Glutamatergic neuron (in vitro differentiated cells): ENCODE results near the gene SERGEF. TPM values are rescaled to one million over a fixed set of nuclear protein-coding genes. Genes with fewer than 3 reads are reported as not detected.

ENCODE experiments used
- DNase-seq: peaks from one replicate; pipeline ENCODE4 v3.0.0; 2022
- H3K27ac Mint-ChIP-seq: one replicate; pipeline ENCODE4 v1.8.0; 2020; ENCODE audit warnings: mild to moderate bottlenecking, mixed read lengths, inconsistent platforms; ENCODE audit not compliant: unreplicated experiment
- H3K27me3 Mint-ChIP-seq: one replicate; pipeline ENCODE4 v1.8.0; 2020; ENCODE audit warnings: mild to moderate bottlenecking, moderate library complexity, mixed read lengths, inconsistent platforms; ENCODE audit not compliant: unreplicated experiment
- H3K36me3 Mint-ChIP-seq: one replicate; pipeline ENCODE4 v1.8.0; 2020; ENCODE audit warnings: mild to moderate bottlenecking, mixed read lengths, inconsistent platforms; ENCODE audit not compliant: unreplicated experiment
- H3K4me1 Mint-ChIP-seq: one replicate; pipeline ENCODE4 v1.8.0; 2020; ENCODE audit warnings: mild to moderate bottlenecking, low read depth, mixed read lengths, inconsistent platforms; ENCODE audit not compliant: unreplicated experiment
- H3K4me3 Mint-ChIP-seq: one replicate; pipeline ENCODE4 v1.8.0; 2020; ENCODE audit warnings: mild to moderate bottlenecking, mixed read lengths, inconsistent platforms; ENCODE audit not compliant: unreplicated experiment
- H3K9me3 Mint-ChIP-seq: one replicate; pipeline ENCODE4 v1.8.0; 2020; ENCODE audit warnings: mild to moderate bottlenecking, moderate library complexity, mixed read lengths, inconsistent platforms; ENCODE audit not compliant: unreplicated experiment
- total RNA-seq: library from RNA; stranded (reverse); fragmentation: NEBNext Ultra II Directional; extraction: Animal tissue kit (Norgen Biotek cat#: 25700); gene quantifications from one replicate; pipeline ENCODE4 v1.2.1, GENCODE V29; 2021; ENCODE audit not compliant: unreplicated experiment
- TF ChIP-seq, protein P1 (sequence below): fragments of 200-600 bp; sonication (generic); IDR thresholded peaks from one replicate; pipeline ENCODE4 v1.5.0; 2021; ENCODE audit not compliant: partially characterized antibody, unreplicated experiment

The SERGEF gene
- total RNA-seq, 1 donor from 2014 or later, result 42.5 TPM

DNA sequence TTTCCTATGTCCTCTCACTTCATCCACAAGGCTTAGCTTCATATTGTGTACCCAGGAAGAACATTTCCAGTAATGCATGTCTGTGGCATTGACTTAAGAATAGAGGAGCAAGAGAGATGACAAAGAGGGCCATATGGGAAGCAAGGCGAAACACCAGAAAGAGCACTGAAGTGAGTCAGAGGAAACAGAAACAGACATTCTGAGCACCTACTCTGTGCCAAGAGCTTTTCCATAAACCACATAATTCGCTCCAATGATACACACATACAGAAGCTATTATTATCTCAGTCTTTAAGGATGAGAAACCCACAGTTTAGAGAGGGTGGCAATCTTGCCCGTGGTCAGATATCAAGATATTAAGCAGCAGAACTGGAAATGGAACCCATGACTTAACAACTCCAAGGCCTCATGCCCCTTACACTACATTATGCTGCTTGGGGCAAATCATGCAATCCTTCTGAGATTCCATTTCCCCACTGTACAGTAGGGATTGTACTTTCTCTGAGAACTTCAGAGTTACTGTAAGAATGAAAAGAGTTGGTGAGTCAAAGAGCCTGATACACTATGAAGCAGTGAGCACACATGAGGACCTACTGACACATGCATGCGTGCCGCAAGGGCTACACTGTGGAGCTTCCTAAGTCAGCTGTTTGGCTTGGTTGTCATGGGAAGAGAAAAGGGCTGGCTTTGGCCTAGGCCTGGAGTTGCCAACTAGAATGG lies 151.7 kb downstream of the SERGEF start:
- TF ChIP-seq, protein P1, sequence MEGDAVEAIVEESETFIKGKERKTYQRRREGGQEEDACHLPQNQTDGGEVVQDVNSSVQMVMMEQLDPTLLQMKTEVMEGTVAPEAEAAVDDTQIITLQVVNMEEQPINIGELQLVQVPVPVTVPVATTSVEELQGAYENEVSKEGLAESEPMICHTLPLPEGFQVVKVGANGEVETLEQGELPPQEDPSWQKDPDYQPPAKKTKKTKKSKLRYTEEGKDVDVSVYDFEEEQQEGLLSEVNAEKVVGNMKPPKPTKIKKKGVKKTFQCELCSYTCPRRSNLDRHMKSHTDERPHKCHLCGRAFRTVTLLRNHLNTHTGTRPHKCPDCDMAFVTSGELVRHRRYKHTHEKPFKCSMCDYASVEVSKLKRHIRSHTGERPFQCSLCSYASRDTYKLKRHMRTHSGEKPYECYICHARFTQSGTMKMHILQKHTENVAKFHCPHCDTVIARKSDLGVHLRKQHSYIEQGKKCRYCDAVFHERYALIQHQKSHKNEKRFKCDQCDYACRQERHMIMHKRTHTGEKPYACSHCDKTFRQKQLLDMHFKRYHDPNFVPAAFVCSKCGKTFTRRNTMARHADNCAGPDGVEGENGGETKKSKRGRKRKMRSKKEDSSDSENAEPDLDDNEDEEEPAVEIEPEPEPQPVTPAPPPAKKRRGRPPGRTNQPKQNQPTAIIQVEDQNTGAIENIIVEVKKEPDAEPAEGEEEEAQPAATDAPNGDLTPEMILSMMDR, result no peak
- no peaks in the 10 kb centered on the region for H3K9me3 Mint-ChIP-seq
- no peaks in the 10 kb centered on the region for H3K27me3 Mint-ChIP-seq
- peaks cover 5% of the 10 kb centered on the region for H3K4me1 Mint-ChIP-seq
- no peak overlapping the region for H3K27ac Mint-ChIP-seq
- H3K4me3 Mint-ChIP-seq, result no peak overlapping the region
- DNase-seq, result no peak
- H3K36me3 Mint-ChIP-seq, result peaks cover 13% of the 10 kb centered on the region

DNA sequence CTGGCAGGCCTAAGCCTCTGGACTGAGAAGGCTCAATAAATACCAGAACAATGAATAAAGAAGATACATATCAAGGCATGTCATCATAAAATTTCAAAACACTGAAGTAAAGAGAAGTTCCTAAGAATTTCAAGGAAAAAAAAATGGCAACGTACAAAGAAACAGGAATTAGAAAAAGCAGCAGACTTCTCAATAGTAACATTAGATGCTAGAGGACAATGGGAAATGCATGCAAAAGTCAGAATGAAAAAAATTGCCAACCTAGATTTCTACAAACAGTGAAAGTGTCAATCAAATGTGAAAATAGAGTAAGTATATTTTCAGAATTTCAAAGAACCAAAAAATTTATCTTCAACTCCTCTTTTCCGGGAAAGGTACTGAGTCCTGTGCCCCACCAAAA lies 153.3 kb downstream of the SERGEF start:
- Mint-ChIP-seq H3K4me3 (no peak overlapping the region), H3K27ac (no peak overlapping the region), H3K27me3 (no peaks in the 10 kb centered on the region), H3K9me3 (no peaks in the 10 kb centered on the region), H3K4me1 (no peaks in the 10 kb centered on the region), H3K36me3 (peaks cover 13% of the 10 kb centered on the region)
- DNase-seq, result no peak
- TF ChIP-seq, protein P1, result no peak

DNA sequence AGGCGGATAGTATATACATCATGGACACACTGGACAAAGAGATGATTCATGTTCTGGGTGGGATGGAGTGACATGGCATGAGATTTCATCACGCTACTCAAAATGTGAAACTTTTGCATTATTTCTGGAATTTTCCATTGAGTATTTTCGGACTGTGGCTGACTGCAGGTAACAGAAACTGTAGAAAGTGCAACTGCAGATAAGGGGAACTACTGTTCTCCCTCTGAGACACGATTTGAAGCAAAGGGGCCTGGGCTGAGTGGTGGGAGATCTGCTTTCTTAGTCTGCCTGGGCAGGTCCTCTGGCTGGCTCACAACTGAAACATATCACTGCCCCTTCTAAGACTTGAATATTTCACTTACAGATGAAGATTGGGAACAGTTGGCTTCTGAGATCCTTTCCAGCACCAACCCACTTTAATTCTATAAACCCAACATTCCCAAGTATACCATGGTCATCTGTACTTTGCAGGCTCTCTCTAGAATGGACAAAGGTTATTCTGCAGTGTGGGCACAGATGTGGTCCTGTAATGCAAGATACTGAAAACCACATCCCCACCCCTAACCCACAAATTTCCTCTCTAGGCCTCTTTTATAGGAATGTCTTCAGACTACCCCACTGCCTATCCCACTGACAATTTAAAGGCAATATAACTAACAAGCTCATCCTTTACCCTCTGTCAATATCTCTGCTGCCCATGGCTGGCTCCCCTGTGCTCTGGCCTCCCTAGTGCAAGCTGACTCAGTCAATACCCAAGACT lies 157.1 kb downstream of the SERGEF start:
- no peak overlapping the region for H3K4me3 Mint-ChIP-seq
- DNase-seq, result no peak
- no peaks in the 10 kb centered on the region for H3K4me1 Mint-ChIP-seq
- no peaks in the 10 kb centered on the region for H3K27me3 Mint-ChIP-seq
- TF ChIP-seq, protein P1, result no peak
- H3K27ac Mint-ChIP-seq, result no peak overlapping the region
- peaks cover 13% of the 10 kb centered on the region for H3K36me3 Mint-ChIP-seq
- peaks cover 2% of the 10 kb centered on the region for H3K9me3 Mint-ChIP-seq

DNA sequence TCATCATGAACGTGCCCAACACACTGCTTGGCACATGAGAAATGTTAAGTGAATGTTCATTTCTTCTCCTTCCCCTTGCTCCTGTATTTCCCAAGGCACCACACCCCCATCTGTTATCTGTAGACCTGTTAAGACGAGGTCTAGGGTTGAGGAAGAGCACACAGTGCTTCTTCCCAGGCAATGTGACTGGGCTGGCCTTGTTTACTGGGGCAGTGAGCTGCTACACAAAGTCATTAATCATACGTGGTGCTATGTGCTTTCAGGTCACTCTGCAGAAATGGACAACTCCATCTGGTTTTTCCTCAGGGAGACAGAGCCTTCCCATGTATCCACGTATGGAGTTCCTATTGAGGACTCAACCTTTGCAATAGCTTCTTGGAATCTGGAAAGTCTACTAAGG lies 159.6 kb downstream of the SERGEF start:
- Mint-ChIP-seq H3K27me3 (no peaks in the 10 kb centered on the region), H3K27ac (no peak overlapping the region), H3K9me3 (peaks cover 2% of the 10 kb centered on the region), H3K4me1 (peaks cover 2% of the 10 kb centered on the region), H3K36me3 (peaks cover 2% of the 10 kb centered on the region), H3K4me3 (no peak overlapping the region)
- TF ChIP-seq, protein P1, result no peak
- no peak for DNase-seq

DNA sequence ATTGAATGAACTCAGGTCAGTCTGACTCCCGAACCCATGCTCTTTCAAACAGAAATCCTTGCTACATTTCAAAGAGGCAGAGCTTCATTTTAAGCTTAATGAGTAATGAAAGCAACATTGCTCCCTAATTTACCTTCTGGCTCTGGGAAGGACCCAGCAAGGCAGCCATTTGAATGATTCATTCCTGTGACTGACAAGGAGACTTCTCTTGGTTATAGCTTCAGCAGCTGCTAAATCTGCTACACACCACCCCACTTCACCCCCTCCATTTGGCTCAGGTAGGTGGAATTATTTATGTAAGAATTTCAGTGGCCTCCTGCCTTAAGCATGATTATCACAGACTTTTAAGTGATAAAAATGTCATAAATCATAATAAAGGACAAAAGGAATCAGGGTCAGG lies 160.6 kb downstream of the SERGEF start:
- peaks cover 2% of the 10 kb centered on the region for H3K4me1 Mint-ChIP-seq
- DNase-seq, result no peak
- H3K9me3 Mint-ChIP-seq, result peaks cover 2% of the 10 kb centered on the region
- no peaks in the 10 kb centered on the region for H3K36me3 Mint-ChIP-seq
- no peak overlapping the region for H3K4me3 Mint-ChIP-seq
- no peak overlapping the region for H3K27ac Mint-ChIP-seq
- TF ChIP-seq, protein P1, result no peak
- no peaks in the 10 kb centered on the region for H3K27me3 Mint-ChIP-seq
